Stimulated activated CD4-positive, alpha-beta T cell treated with anti-CD3 and anti-CD28 coated beads, Interleukin-1b, Interleukin-23, amount 100 ng/mL, for 48 hours (primary cell): ENCODE measurements around the gene TREML4.

ENCODE experiments used
- DNase-seq: peaks from one replicate; pipeline ENCODE4 v3.0.0-alpha.2; 2020

TREML4 gene

DNA sequence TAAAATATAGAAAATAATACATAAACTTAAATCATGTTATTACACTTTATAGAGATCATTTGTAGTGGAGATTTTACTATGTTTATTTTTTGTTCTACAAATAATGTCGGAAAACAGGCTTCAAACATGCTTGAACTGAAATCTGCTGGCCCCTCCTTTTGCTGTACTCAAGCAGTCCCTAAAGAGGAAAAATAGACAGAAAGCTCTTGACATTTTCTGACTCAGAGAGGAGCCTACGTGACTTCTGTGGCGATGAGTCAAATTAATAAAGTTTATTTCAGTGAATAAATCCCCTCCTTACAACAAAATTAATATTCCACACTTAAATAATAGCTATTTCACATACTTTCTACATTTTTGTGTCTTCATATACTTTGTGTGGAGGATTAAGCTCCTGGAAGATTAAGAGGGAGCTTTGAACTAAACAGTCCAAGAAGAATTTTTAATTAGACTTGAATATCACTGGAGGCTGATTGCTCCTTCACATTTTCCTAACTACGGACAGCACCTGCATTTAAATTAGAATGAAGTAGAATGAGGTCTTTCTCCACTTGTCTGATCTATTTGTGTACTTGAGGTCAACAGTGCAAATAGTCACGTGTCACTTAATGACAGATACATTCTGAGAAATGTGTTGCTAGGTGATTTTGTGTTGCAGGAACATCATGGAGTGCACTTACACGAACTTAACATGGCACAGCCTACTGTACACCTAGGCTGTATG, 60.0 kb downstream of the TREML4 start:
- DNase-seq: no peak
